GM23248 (cell line): ENCODE data around the gene CNRIP1. TPM values are rescaled to one million over a fixed set of nuclear protein-coding genes. Genes with fewer than 3 reads are reported as not detected.

Experiments
- DNase-seq: peaks from one replicate; pipeline ENCODE4 v3.0.0-alpha.2; 2015
- H2AFZ ChIP-seq: fragments of 200-600 bp; sonication (generic); 2 replicates; pipeline ENCODE4 v1.6.1; 2016; ENCODE audit warnings: antibody characterized with exemption
- H3F3A ChIP-seq: fragments of 200-600 bp; sonication (generic); 2 replicates; pipeline ENCODE4 v1.6.1; 2016; ENCODE audit warnings: mild to moderate bottlenecking, antibody characterized with exemption, mixed run types; ENCODE audit not compliant: insufficient read depth
- H3K27ac ChIP-seq: fragments of 200-600 bp; sonication (generic); 2 replicates; pipeline ENCODE4 v1.5.1; 2016; ENCODE audit warnings: mild to moderate bottlenecking
- H3K27me3 ChIP-seq: fragments of 200-600 bp; sonication (generic); replicated peaks from 2 replicates; pipeline ENCODE4 v1.6.1; 2016; ENCODE audit warnings: mild to moderate bottlenecking; ENCODE audit not compliant: insufficient read depth
- H3K36me3 ChIP-seq: fragments of 200-600 bp; sonication (generic); 2 replicates; pipeline ENCODE4 v1.6.1; 2016; ENCODE audit warnings: low read depth, mild to moderate bottlenecking
- H3K4me1 ChIP-seq: fragments of 200-600 bp; sonication (generic); 2 replicates; pipeline ENCODE4 v1.6.1; 2016; ENCODE audit warnings: mild to moderate bottlenecking; ENCODE audit not compliant: insufficient read depth
- H3K4me2 ChIP-seq: fragments of 200-600 bp; sonication (generic); one replicate; pipeline ENCODE4 v1.6.1; 2016; ENCODE audit warnings: mild to moderate bottlenecking; ENCODE audit not compliant: unreplicated experiment
- H3K4me3 ChIP-seq: fragments of 200-600 bp; sonication (generic); 2 replicates; pipeline ENCODE4 v1.5.1; 2016; ENCODE audit warnings: mild to moderate bottlenecking
- H3K79me2 ChIP-seq: fragments of 200-600 bp; sonication (generic); 2 replicates; pipeline ENCODE4 v1.6.1; 2016; ENCODE audit warnings: mild to moderate bottlenecking; ENCODE audit not compliant: insufficient read depth
- H3K9ac ChIP-seq: fragments of 200-600 bp; sonication (generic); 2 replicates; pipeline ENCODE4 v1.6.1; 2016; ENCODE audit warnings: mild to moderate bottlenecking
- H3K9me2 ChIP-seq: fragments of 200-600 bp; sonication (generic); 2 replicates; pipeline ENCODE4 v1.6.1; 2016; ENCODE audit warnings: mixed run types, mild to moderate bottlenecking, moderate library complexity; ENCODE audit not compliant: insufficient read depth
- H3K9me3 ChIP-seq: fragments of 200-600 bp; sonication (generic); one replicate; pipeline ENCODE4 v1.6.1; 2017; ENCODE audit warnings: low read depth
- H4K20me1 ChIP-seq: fragments of 200-600 bp; sonication (generic); 2 replicates; pipeline ENCODE4 v1.6.0; 2016; ENCODE audit not compliant: insufficient read depth
- EZH2 ChIP-seq: fragments of 200-600 bp; sonication (generic); IDR thresholded peaks from 2 replicates; pipeline ENCODE4 v1.6.1; 2018; ENCODE audit warnings: antibody characterized with exemption, mild to moderate bottlenecking; ENCODE audit not compliant: insufficient read depth, poor library complexity, severe bottlenecking
- EZH2phosphoT487 ChIP-seq: fragments of 200-600 bp; sonication (generic); IDR thresholded peaks from 2 replicates; pipeline ENCODE4 v1.6.1; 2018; ENCODE audit warnings: antibody characterized with exemption, moderate library complexity, mild to moderate bottlenecking, low read depth; ENCODE audit not compliant: insufficient read depth
- WGBS, 2 experiments: methylation state at CpG; one replicate each; pipeline ENCODE4 v1.1.6; 2015 to 2017; ENCODE audit warnings: low lambda C conversion rate in 2 of 2, low coverage in 1 of 2; ENCODE audit errors: missing lambda C conversion rate in 2 of 2; 5-methylcytosine and 5-hydroxymethylcytosine counted together
- in situ Hi-C: fragments of 300-500 bp; cut with MboI; formaldehyde crosslinking; loops from 2 replicates; pipeline ENCODE4 v1.15.0; 2020
- polyA plus RNA-seq: library from polyadenylated mRNA; unstranded; fragments of >200 nt; fragmentation: Nextera tagmentation; extraction: Ambion mirVana; gene quantifications from 2 replicates; pipeline ENCODE4 v1.2.1, GENCODE V29; 2016
- total RNA-seq: library from RNA; depleted of rRNA; stranded (reverse); fragments of >200 nt; shearing (Covaris generic); gene quantifications from 2 replicates; pipeline ENCODE4 v1.2.3, GENCODE V29; 2014; rRNA removed

CNRIP1 gene, protein sequence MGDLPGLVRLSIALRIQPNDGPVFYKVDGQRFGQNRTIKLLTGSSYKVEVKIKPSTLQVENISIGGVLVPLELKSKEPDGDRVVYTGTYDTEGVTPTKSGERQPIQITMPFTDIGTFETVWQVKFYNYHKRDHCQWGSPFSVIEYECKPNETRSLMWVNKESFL
- 21.8 and 37.7 TPM in 2 replicates for total RNA-seq
- 38.7 and 41.5 TPM in 2 replicates for polyA plus RNA-seq

- H3K9me2 ChIP-seq: no peaks in the 10 kb centered on the region
- peaks cover 3% of the 10 kb centered on the region; the same call in 1 of the 2 replicates for H3K4me1 ChIP-seq
- H3K9ac ChIP-seq: peak within 1 kb of the TSS; percentile 91
- peaks cover 48% of the 10 kb centered on the region for H3K79me2 ChIP-seq
- no peaks in the 10 kb centered on the region for H4K20me1 ChIP-seq
- H3K27ac ChIP-seq: peak within 1 kb of the TSS; percentile 85
- TF ChIP-seq EZH2 (no peak), EZH2phosphoT487 (no peak)
- no peaks in the 10 kb centered on the region for H3K27me3 ChIP-seq
- 0 out of 2 replicates have a peak, but pooled peaks cover 9% of the 10 kb centered on the region for H3K36me3 ChIP-seq
- H3K9me3 ChIP-seq: no peaks in the 10 kb centered on the region
- no peaks in the 10 kb centered on the region; the same call in 1 of the 2 replicates for H3F3A ChIP-seq
- H2AFZ ChIP-seq: peak within 1 kb of the TSS; percentile 92
- DNase-seq: peak; percentile 88
- in situ Hi-C loops: no loop called here
- H3K4me2 ChIP-seq: peak within 1 kb of the TSS; percentile 96
- H3K4me3 ChIP-seq: peak within 1 kb of the TSS; percentile 96
- WGBS, 2 experiments: 0 to 1% methylated on average over 46 to 54 of the region's 64 CpGs
These were observed at the start of gene CNRIP1 for GRCh38 chr2:68319398-68320117. CNRIP1 (minus strand) TSS chr2:68319949; CDS start chr2:68319400, 549 bp downstream.

- Histone ChIP-seq H2AFZ (no peak overlapping the region), H3K9me2 (no peaks in the 10 kb centered on the region), H3K9me3 (no peaks in the 10 kb centered on the region), H4K20me1 (no peaks in the 10 kb centered on the region), H3K4me2 (no peak overlapping the region), H3K27me3 (no peaks in the 10 kb centered on the region), H3K9ac (no peak overlapping the region), H3F3A (peaks cover 26% of the 10 kb centered on the region), H3K36me3 (no peaks in the 10 kb centered on the region), H3K4me3 (no peak overlapping the region), H3K27ac (peak overlapping the region; percentile 60; the same call in 1 of the 2 replicates), H3K4me1 (peaks cover 14% of the 10 kb centered on the region), H3K79me2 (no peaks in the 10 kb centered on the region)
- TF ChIP-seq EZH2phosphoT487: no peak
- in situ Hi-C loops: no loop called here
- no peak for DNase-seq
- WGBS, 2 experiments: 89 to 97% methylated on average over 10 of the region's 10 CpGs
These were observed 49.6 kb upstream of the CNRIP1 start for GRCh38 chr2:68369337-68369734.

DNA sequence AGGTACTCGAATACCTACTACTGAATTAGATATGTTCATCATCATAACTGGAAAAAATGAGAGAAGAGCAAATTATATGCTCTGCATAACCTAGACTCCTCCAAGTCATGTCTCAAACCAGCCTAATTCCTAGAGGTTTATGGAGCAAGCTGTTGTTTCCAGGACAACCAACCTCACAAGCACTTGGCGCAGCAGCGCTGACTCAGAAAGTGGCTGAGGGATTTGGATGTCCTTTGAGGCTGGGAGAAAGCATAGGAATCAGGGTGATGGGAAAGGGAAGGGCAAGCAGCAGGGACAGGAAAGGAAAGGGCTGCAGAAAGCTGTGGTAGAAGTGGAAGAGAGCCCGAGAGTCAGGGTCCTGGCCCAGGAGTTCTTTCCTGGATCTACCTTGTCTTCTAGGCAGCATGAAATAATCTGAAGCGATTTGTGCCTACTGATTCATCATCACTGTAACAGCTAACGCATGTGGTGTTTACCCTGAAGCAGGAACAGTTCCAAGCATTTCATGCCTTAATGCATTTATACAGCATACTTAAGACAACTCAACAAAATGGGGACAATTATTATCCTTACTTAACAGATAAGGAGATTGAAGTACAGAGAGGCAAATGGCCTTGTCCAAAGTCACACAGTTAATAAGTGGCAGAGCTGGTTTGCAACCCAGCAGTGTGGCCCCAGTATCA, 49.0 kb upstream of the CNRIP1 start:
- Histone ChIP-seq H2AFZ (peak overlapping the region; percentile 43), H3K9me3 (no peaks in the 10 kb centered on the region), H3K4me3 (peak overlapping the region; percentile 11; the same call in 1 of the 2 replicates), H3K4me2 (peak overlapping the region; percentile 36), H3K9ac (peak overlapping the region; percentile 63), H3K4me1 (peaks cover 14% of the 10 kb centered on the region), H3K27me3 (no peaks in the 10 kb centered on the region), H3K27ac (peak overlapping the region; percentile 60), H3K36me3 (no peaks in the 10 kb centered on the region), H3K9me2 (no peaks in the 10 kb centered on the region), H4K20me1 (no peaks in the 10 kb centered on the region), H3F3A (peaks cover 26% of the 10 kb centered on the region), H3K79me2 (no peaks in the 10 kb centered on the region)
- TF ChIP-seq EZH2phosphoT487: no peak
- TF ChIP-seq EZH2: no peak
- peak; percentile 97 for DNase-seq
- 13 to 14% methylated on average over 6 of the region's 6 CpGs for WGBS, 2 experiments
- in situ Hi-C loops: no loop called here

GRCh38 chr2:68367953-68368653, 48.4 kb upstream of the CNRIP1 start:
- no peaks in the 10 kb centered on the region for H3K79me2 ChIP-seq
- H3K36me3 ChIP-seq: no peaks in the 10 kb centered on the region
- H3K4me3 ChIP-seq: peak overlapping the region; percentile 11; the same call in 1 of the 2 replicates
- peaks cover 26% of the 10 kb centered on the region for H3F3A ChIP-seq
- H4K20me1 ChIP-seq: no peaks in the 10 kb centered on the region
- H3K4me2 ChIP-seq: peak overlapping the region; percentile 36
- peak overlapping the region; percentile 60 for H3K27ac ChIP-seq
- 21 to 29% methylated on average over 5 of the region's 5 CpGs for WGBS, 2 experiments
- peak overlapping the region; percentile 63 for H3K9ac ChIP-seq
- H2AFZ ChIP-seq: peak overlapping the region; percentile 43
- peaks cover 14% of the 10 kb centered on the region for H3K4me1 ChIP-seq
- in situ Hi-C loops: no loop called here
- H3K9me2 ChIP-seq: no peaks in the 10 kb centered on the region
- no peaks in the 10 kb centered on the region for H3K27me3 ChIP-seq
- DNase-seq: peak; percentile 10
- TF ChIP-seq EZH2phosphoT487: no peak
- no peaks in the 10 kb centered on the region for H3K9me3 ChIP-seq
